ENCODE results near the gene ACTA1.

DNA sequence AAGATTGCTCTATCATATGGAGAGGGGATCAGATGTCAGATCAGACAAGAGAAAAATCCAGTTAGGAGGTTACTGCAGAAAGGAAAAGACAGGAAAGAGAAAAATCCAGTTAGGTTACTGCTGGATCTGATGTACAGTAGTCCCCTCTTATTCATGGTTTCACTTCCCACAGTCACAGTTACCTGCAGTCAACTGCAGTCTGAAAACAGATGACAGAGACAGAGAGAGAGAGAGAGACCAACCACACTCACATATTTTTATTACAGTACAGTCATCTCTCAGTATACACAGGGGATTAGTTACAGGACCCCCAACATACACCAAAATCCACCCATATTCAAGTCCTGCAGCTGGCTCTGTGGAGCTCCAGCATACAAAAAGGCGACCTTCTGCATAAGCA is 45.0 kb upstream of the ACTA1 start:
- TF ChIP-seq, protein P1, sequence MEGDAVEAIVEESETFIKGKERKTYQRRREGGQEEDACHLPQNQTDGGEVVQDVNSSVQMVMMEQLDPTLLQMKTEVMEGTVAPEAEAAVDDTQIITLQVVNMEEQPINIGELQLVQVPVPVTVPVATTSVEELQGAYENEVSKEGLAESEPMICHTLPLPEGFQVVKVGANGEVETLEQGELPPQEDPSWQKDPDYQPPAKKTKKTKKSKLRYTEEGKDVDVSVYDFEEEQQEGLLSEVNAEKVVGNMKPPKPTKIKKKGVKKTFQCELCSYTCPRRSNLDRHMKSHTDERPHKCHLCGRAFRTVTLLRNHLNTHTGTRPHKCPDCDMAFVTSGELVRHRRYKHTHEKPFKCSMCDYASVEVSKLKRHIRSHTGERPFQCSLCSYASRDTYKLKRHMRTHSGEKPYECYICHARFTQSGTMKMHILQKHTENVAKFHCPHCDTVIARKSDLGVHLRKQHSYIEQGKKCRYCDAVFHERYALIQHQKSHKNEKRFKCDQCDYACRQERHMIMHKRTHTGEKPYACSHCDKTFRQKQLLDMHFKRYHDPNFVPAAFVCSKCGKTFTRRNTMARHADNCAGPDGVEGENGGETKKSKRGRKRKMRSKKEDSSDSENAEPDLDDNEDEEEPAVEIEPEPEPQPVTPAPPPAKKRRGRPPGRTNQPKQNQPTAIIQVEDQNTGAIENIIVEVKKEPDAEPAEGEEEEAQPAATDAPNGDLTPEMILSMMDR (IDR thresholded peaks at IDR 0.05): no peak
- TF ChIP-seq POLR2A (IDR thresholded peaks at IDR 0.05): no peak
